AG20443 (cell line): Measurements from ENCODE around the gene RORB.

Experiments used
- DNase-seq: peaks from one replicate; pipeline ENCODE4 v3.0.0; 2012; ENCODE audit warnings: low spot score, mixed read lengths

Gene RORB

DNA sequence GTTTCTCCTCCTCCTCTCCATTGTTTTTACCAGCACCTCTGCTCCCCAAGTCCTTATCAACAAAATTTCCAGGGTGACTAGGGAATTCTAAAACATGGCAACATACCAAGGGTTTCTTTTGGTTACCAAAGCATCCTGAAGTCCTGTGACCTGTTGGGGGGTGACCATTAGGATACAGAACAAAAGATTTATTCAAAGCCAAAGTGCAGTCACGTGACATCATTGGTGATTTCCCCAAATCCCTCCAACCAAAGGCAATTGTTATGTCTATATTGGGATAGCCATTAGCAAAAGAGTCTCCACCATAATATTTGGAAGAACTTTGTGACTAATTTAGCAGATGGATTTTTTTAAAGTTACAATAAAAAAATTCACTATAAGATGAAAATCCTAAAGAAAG lies 222.2 kb downstream of the RORB start:
- DNase-seq = no peak

- no peak for DNase-seq
Observed at GRCh38 chr9:74721696-74722660, 224.8 kb downstream of the RORB start.

DNA sequence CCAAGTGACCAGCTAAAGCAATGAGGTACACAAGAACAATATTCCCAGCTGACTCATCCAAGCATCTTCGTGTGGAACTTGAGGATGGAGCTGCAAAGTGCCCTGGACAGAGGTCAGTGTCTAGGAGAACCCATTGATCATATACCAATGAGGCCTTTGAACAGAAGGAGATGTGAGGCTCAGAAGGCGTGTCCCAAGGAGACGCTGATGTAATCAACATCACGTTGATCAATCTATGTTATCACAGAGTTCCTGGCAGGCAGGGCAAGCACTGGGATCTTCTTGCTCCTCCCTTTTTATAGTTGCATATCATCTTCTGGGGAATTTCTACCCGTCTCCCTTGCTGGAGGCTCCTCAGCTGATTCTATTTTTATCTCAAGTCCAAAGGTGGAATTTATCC lies 227.2 kb downstream of the RORB start:
- no peak for DNase-seq

- DNase-seq = no peak
Observed at GRCh38 chr9:74726581-74726980, 229.4 kb downstream of the RORB start.

- no peak for DNase-seq
Observed at GRCh38 chr9:74728176-74728575, 231.0 kb downstream of the RORB start.

GRCh38 chr9:74729136-74729695 lies 232.1 kb downstream of the RORB start:
- no peak for DNase-seq

- DNase-seq = no peak
Observed at GRCh38 chr9:74735761-74736160, 238.6 kb downstream of the RORB start.

DNA sequence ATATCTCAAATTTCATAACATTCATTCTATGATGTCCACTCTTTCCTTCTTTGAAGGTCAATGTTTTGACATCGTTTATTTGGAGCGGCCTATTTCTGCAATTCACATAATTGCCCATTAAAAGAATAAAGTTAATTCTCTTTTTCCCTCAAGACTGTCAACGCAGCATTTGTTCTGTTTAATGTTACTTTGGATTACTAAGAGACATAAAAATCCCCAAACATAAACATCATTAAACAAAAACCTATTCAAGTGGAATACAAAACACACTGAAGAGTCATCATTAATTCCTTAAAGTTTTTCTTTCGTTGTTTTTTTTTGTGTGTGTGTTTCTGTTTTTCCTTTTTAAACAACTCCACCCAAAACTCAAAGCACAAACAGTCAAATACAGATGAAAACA lies 239.5 kb downstream of the RORB start:
- no peak for DNase-seq

- DNase-seq = no peak
Observed at GRCh38 chr9:74742191-74742790, 245.2 kb downstream of the RORB start.
